OCI-M2 (cell line): ENCODE measurements around the gene ENTHD1.
"Not testable (repeated sequence)": the region's sequence is repeated elsewhere in the genome, so short reads cannot be mapped to it uniquely, and the experiment has no call there.

Experiments used
- DNase-seq: peaks from one replicate; lab custom pipeline; 2025; ENCODE audit not compliant: unreplicated experiment; lab: John Stamatoyannopoulos, UW

ENTHD1 gene

GRCh38 chr22:39925273-39925672 lies 31.7 kb upstream of the ENTHD1 start:
- DNase-seq: no peak

DNA sequence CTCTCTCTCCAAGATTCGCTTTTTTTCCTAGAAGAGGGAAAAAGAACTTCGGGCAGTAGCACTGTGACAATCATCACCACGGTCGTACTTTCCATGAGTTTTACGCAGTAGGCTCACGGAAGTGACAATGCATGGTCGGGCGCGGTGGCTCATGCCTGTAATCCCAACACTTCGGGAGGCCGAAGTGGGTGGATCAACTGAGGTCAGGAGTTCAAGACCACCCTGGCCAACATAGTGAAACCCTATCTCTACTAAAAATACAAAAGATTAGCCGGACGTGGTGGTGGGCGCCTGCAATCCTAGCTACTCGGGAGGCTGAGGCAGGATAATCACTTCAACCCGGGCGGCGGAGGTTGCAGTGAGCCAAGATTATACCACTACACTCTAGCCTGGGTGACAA lies 30.7 kb upstream of the ENTHD1 start:
- DNase-seq: no peak

GRCh38 chr22:39923696-39924095 lies 30.1 kb upstream of the ENTHD1 start:
- no peak for DNase-seq

DNA sequence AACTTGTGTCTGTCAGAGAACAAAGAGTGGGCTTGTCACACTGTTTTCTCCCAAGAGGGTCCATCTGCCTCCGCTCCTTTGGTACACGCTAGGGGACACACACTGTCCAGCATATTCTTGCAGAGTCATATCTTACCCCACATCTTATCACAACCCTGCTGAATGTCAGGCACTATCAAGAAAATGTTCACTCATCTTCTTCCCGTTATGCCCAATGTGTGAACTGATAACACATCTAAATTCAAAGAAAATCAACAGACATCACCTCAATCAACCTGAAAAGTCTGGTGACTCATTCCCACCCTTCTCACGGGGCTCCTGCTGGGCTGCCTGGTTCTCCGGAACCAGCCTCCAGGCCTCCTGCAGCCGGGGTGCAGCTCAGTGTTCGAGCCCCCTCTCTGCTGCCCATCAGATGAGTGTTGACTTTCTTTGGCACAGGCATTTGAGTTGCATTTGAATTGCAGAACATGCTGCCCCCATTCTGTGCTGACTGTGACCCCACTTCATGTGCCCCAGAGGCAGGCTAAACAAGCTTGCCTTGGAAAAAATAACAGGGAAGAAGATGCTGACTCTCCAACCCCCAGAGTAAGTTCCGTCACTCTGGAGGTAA lies 26.7 kb upstream of the ENTHD1 start:
- DNase-seq: no peak

- no peak for DNase-seq
These were observed 24.4 kb upstream of the ENTHD1 start for GRCh38 chr22:39917776-39918495.

DNA sequence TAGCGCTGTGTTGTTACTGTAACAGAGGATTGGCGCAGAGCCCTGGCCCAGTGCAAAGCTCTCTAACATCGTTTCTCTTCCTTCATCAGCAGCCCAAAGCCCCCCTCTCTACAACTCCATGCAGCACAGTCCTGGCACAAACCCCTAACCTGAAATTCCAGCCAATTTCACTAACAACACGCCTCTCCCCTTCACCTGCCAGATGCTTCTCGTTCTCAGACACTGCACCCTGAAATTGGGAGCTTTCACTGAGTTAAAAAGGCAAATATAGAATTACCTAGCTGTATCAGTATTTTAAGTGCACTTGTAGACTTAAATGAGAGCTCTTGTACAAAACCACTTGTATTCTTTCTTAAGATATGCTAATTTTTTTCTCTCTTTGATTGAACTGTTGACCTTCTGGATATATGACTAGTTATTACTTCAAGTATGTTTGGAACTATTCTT lies 23.7 kb upstream of the ENTHD1 start:
- DNase-seq: no peak

GRCh38 chr22:39916496-39916895 lies 22.9 kb upstream of the ENTHD1 start:
- DNase-seq: no peak

GRCh38 chr22:39915295-39915726 lies 21.8 kb upstream of the ENTHD1 start:
- DNase-seq: no peak

- no peak for DNase-seq
These were observed 21.0 kb upstream of the ENTHD1 start for GRCh38 chr22:39914584-39914983.

GRCh38 chr22:39913886-39914285 lies 20.3 kb upstream of the ENTHD1 start:
- DNase-seq: no peak

GRCh38 chr22:39913321-39913720 lies 19.8 kb upstream of the ENTHD1 start:
- DNase-seq: no peak

DNA sequence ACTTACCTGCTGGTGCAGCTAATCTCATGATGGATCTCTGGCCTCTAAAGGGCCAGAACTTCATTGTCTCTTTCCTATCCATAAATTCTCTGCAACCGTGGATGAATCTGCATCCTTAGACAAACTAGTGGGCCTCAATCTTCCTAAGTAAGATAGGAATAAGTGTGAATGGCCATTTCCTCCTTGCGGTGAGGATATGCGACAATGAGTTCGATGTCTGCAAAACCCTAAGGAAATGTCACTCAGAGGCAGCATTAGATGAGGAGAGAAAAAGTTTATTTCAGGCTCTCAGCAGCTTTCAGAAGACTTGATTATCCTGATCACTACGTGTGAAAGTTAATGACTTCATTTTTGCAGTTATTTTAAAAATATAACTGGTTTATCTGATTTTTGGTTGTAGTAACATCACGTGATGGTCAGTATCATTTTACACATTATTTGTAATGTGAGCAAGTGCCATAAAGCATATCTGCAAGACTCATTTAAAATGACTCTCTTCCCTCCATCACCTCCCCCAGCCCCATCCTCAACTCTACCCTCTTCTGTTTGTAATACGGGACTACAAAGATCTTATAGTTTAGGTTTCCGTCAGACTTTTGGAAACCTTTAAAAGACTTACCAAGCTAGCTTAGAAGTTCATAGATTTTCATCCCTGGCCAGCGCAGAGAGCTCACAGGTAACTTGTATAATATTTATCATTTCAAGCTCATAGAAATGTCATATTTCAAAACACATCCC lies 17.5 kb upstream of the ENTHD1 start:
- no peak for DNase-seq

- no peak for DNase-seq
These were observed 15.2 kb upstream of the ENTHD1 start for GRCh38 chr22:39908737-39909136.

GRCh38 chr22:39908136-39908535 lies 14.6 kb upstream of the ENTHD1 start:
- no peak for DNase-seq

- no peak for DNase-seq
These were observed 14.1 kb upstream of the ENTHD1 start for GRCh38 chr22:39907605-39908097.

DNA sequence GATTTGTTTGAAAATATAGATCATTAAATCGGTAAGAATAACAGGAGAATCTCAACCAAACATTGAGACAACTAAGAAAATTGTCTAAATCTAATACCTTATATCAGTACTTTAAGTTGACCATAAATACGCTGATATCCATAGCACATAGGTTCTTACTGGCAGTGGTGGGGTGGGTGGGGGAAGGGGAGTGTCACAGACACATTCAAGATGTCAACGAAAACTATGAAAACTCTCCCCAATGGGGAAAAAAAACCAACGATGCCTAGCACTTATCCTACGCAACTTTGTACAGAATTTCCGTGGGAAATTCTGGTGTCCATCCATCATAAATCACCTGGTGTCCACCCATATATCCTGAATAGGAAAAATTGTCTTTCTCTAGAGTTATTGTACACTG lies 13.5 kb upstream of the ENTHD1 start:
- DNase-seq: no peak

- DNase-seq: no peak
These were observed 12.6 kb upstream of the ENTHD1 start for GRCh38 chr22:39906207-39906606.

GRCh38 chr22:39905687-39906086 lies 12.1 kb upstream of the ENTHD1 start:
- DNase-seq: no peak

DNA sequence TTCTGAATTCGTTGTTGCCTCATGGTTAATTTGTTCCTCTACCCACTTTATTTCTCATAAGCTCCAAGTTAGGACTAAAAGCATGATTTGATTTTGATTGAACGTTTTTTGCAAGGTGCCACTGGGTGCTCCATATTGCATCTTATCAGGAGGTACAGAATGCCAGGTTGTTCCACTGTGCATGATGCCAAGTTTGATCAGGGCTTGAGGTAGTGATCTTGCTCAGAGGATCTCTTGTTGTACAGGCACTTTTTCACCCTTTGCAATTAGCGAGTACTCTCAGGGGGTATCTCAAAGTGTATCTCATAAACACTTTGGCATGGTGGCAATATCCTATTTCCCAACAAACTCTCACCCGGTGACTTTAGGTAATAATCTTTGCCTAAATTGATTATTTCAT lies 11.3 kb upstream of the ENTHD1 start:
- DNase-seq: no peak

DNA sequence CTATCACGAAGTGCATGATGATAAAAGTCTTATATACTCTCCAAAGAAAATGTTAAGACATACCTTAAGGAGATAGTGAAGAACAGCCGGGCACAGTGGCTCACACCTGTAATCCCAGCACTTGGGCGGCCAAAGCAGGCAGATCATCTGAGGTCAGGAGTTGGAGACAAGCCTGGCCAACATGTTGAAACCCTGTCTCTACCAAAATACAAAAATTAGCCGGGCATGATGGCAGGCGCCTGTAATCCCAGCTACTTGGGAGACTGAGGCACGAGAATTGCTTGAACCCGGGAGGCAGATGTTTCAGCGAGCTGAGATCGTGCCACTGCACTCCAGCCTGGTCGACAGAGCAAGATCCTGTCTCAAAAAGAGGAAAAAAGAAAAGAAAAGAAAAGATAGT lies 10.5 kb upstream of the ENTHD1 start:
- DNase-seq: not testable (repeated sequence)

DNA sequence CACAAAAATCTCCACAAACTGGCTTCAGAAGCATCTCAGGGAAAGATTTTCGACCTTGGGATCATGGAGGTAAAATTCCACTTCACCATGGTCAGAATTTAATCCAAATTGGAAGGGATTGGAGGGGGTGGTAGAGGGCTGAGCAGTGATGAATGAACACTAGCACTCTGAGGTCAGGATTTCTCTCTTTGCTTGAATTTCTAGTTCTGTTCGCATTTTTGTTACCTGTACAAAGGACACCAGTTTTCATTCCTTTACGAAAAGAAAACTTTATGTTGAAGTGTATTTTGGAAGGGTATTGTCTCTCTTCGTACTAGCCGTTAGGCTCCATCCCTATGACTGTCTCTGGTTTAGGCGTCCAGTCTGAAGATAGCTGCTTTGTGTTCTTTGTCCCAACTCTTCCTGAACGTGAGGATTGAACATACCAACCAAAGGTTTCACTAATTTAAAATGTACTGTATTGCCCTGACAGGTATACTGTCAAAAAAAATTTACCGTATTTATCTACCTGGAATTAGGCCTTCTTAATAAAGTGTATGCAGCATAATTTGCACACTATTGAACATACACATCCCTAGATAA lies 8.1 kb upstream of the ENTHD1 start:
- no peak for DNase-seq
